B cell (primary cell): Measurements from ENCODE around the gene CFAP61. TPM values are rescaled to one million over a fixed set of nuclear protein-coding genes. Genes with fewer than 3 reads are reported as not detected.

ENCODE experiments used
- ATAC-seq: fragments of 200-7000 bp; cut with Tn5 transposase; one replicate; pipeline ENCODE4 v1.10.0; 2021; ENCODE audit warnings: low read depth, mild to moderate bottlenecking, moderate number of reproducible peaks, moderate library complexity
- CTCF ChIA-PET: fragments of 350-600 bp; sonication (Branson Sonifier 250); formaldehyde crosslinking; loops from one replicate; lab custom pipeline; 2021; ENCODE audit warnings: antibody characterized with exemption, inconsistent platforms; lab: Charles Lee
- POLR2A ChIA-PET: fragments of 350-600 bp; sonication (Branson Sonifier 250); formaldehyde crosslinking; loops from one replicate; lab custom pipeline; 2021; ENCODE audit warnings: antibody characterized with exemption; lab: Charles Lee
- DNase-seq: peaks from one replicate; pipeline ENCODE4 v3.0.0; 2013
- H2AFZ ChIP-seq: 2 replicates; pipeline ENCODE4 v1.6.1; 2012; ENCODE audit warnings: mild to moderate bottlenecking, low read depth, low read length; ENCODE audit not compliant: insufficient read depth, poor library complexity, severe bottlenecking
- H3K27ac ChIP-seq, 2 donors: 1 replicate in 1 of 2; 2 replicates in 1 of 2; pipeline ENCODE4 v1.5.1; 2012 to 2013; ENCODE audit warnings: low read length in 2 of 2, mild to moderate bottlenecking in 2 of 2, moderate library complexity in 1 of 2
- H3K27me3 ChIP-seq, 4 experiments: fragments of 200-600 bp in 1 of 4; sonication (generic) in 1 of 4; replicated peaks in 1 of 4; 1 replicate in 2 of 4; 2 replicates in 2 of 4; pipeline versions ENCODE4 v1.6.1 to v1.7.0; 2013 to 2016; ENCODE audit warnings: low read length in 3 of 4, mild to moderate bottlenecking in 2 of 4, mixed read lengths in 1 of 4, moderate library complexity in 1 of 4; ENCODE audit not compliant: insufficient read depth in 4 of 4, control insufficient read depth in 3 of 4; ENCODE audit errors: control extremely low read depth in 1 of 4
- H3K36me3 ChIP-seq, 2 experiments: replicated peaks in 1 of 2; 1 replicate in 1 of 2; 2 replicates in 1 of 2; pipeline versions ENCODE4 v1.6.1 to v1.7.1; 2013; ENCODE audit warnings: low read length in 1 of 2; ENCODE audit not compliant: insufficient read depth in 2 of 2, control insufficient read depth in 1 of 2; ENCODE audit errors: control extremely low read depth in 1 of 2, extremely low read depth in 1 of 2
- H3K4me1 ChIP-seq, 2 donors: fragments of 200-600 bp in 1 of 2; sonication (generic) in 1 of 2; 1 replicate in 1 of 2; 2 replicates in 1 of 2; pipeline versions ENCODE4 v1.5.1 to v1.6.1; 2013 to 2017; ENCODE audit warnings: low read length in 2 of 2; ENCODE audit not compliant: control insufficient read depth in 2 of 2, insufficient read depth in 2 of 2
- H3K4me2 ChIP-seq: replicated peaks from 2 replicates; pipeline ENCODE3; 2012; ENCODE audit warnings: mild to moderate bottlenecking, low read depth, low read length; ENCODE audit not compliant: poor library complexity, severe bottlenecking
- H3K4me3 ChIP-seq, 5 experiments: fragments of 200-600 bp in 1 of 5; sonication (generic) in 1 of 5; 1 replicate in 3 of 5; 2 replicates in 2 of 5; pipeline versions ENCODE4 v1.5.1 to v1.7.0; 2011 to 2016; ENCODE audit warnings: low read length in 4 of 5, mild to moderate bottlenecking in 4 of 5, low read depth in 2 of 5, control low read depth in 1 of 5, moderate library complexity in 1 of 5; ENCODE audit not compliant: insufficient read depth in 1 of 5; ENCODE audit errors: control extremely low read depth in 1 of 5, extremely low read depth in 1 of 5
- H3K79me2 ChIP-seq: fragments of 200-600 bp; sonication (generic); one replicate; pipeline ENCODE4 v1.6.0; 2016; ENCODE audit warnings: low read length; ENCODE audit not compliant: control insufficient read depth, insufficient read depth
- H3K9ac ChIP-seq: fragments of 200-600 bp; sonication (generic); 2 replicates; pipeline ENCODE4 v1.6.1; 2017; ENCODE audit warnings: mild to moderate bottlenecking, low read length, moderate library complexity
- H3K9me3 ChIP-seq, 3 donors: one replicate each; pipeline versions ENCODE4 v1.6.1 to v1.7.1; 2013; ENCODE audit warnings: low read length in 2 of 3; ENCODE audit not compliant: control insufficient read depth in 2 of 3, insufficient read depth in 1 of 3; ENCODE audit errors: control extremely low read depth in 1 of 3
- H4K20me1 ChIP-seq: 2 replicates; pipeline ENCODE4 v1.6.0; 2012; ENCODE audit warnings: mild to moderate bottlenecking, low read length; ENCODE audit not compliant: insufficient read depth, control insufficient read depth, poor library complexity, severe bottlenecking
- H3K27ac Mint-ChIP-seq: one replicate; pipeline ENCODE4 v1.8.0; 2021; ENCODE audit warnings: mixed read lengths
- H3K27me3 Mint-ChIP-seq: one replicate; pipeline ENCODE4 v1.8.0; 2021; ENCODE audit warnings: mixed read lengths
- H3K4me1 Mint-ChIP-seq: one replicate; pipeline ENCODE4 v1.8.0; 2021; ENCODE audit warnings: mixed read lengths
- H3K4me3 Mint-ChIP-seq: one replicate; pipeline ENCODE4 v1.8.0; 2021; ENCODE audit warnings: mixed read lengths
- H3K9me3 Mint-ChIP-seq: one replicate; pipeline ENCODE4 v1.8.0; 2022; ENCODE audit warnings: mixed read lengths; ENCODE audit not compliant: insufficient read depth
- CTCF ChIP-seq: fragments of 200-600 bp; IDR thresholded peaks from one replicate; pipeline ENCODE4 v1.8.0; 2022; ENCODE audit warnings: antibody characterized with exemption, mild to moderate bottlenecking
- EZH2 ChIP-seq: IDR thresholded peaks from 2 replicates; pipeline ENCODE4 v1.6.1; 2012; ENCODE audit warnings: borderline replicate concordance, low read depth, mild to moderate bottlenecking, moderate library complexity, low read length; ENCODE audit not compliant: insufficient read depth, poor library complexity, severe bottlenecking
- WGBS: methylation state at CpG from one replicate; pipeline ENCODE4 v1.1.5; 2013; ENCODE audit warnings: missing lambda C conversion rate; ENCODE audit not compliant: insufficient coverage; 5-methylcytosine and 5-hydroxymethylcytosine counted together
- intact Hi-C: fragments of 100-400 bp; cut with micrococcal nuclease; formaldehyde crosslinking; loops from one replicate; pipeline ENCODE4 v1.10.0; 2022
- polyA plus RNA-seq: library from polyadenylated mRNA; depleted of rRNA; stranded (reverse); fragments of >200 nt; gene quantifications from 2 replicates; pipeline ENCODE4 v1.2.3, GENCODE V29; 2012
- total RNA-seq, 2 donors: library from RNA; stranded (reverse); fragments of 120-200 nt in 1 of 2; gene quantifications; 1 replicate in 1 of 2; 2 replicates in 1 of 2; pipeline versions ENCODE4 v1.2.3 to v1.2.4, GENCODE V29; 2013 to 2022

CFAP61 gene
- total and polyA plus RNA-seq, 2 donors (not counting 1 experiment from before 2014, with no cell fraction given): not detected

GRCh38 chr20:20229595-20229994 lies 177.3 kb downstream of the CFAP61 start:
- POLR2A ChIA-PET: no interaction called here
- Mint-ChIP-seq H3K4me1 (no peaks in the 10 kb centered on the region), H3K4me3 (no peak overlapping the region), H3K9me3 (peaks cover 2% of the 10 kb centered on the region), H3K27me3 (peaks cover 2% of the 10 kb centered on the region), H3K27ac (no peak overlapping the region)
- no peaks in the 10 kb centered on the region for H3K9me3 ChIP-seq
- no peak overlapping the region for H2AFZ ChIP-seq
- CTCF ChIA-PET: interaction anchor here (1.2 to 1.4 kb wide), 2 partner anchors 9 to 11 kb away, joined by 5 read pairs; no protein-coding TSS in a partner anchor
- no peak for TF ChIP-seq CTCF
- no peak for TF ChIP-seq EZH2
- DNase-seq (no peak), ATAC-seq (no peak)
- 92% methylated on average over 2 of the region's 5 CpGs for WGBS
- no peak overlapping the region for H3K9ac ChIP-seq
- no peaks in the 10 kb centered on the region for H3K79me2 ChIP-seq
- intact Hi-C loops: no loop called here
- H3K27ac ChIP-seq: no peak overlapping the region
- no peaks in the 10 kb centered on the region for H4K20me1 ChIP-seq
- H3K4me1 ChIP-seq: no peaks in the 10 kb centered on the region
- H3K4me2 ChIP-seq: no peak overlapping the region
- H3K27me3 ChIP-seq: peaks cover 0 to 2% (median 0%) of the 10 kb centered on the region in 4 experiments
- no peak overlapping the region for H3K4me3 ChIP-seq
- H3K36me3 ChIP-seq: no peaks in the 10 kb centered on the region

GRCh38 chr20:20230741-20231140 lies 178.4 kb downstream of the CFAP61 start:
- TF ChIP-seq EZH2 (no peak), CTCF (no peak)
- 87% methylated on average over 6 of the region's 6 CpGs for WGBS

More at GRCh38 chr20:20230741-20231140, 178.4 kb downstream of the CFAP61 start:
- no peaks in the 10 kb centered on the region for H3K36me3 ChIP-seq
- Mint-ChIP-seq H3K27me3 (peaks cover 2% of the 10 kb centered on the region), H3K27ac (no peak overlapping the region), H3K4me1 (no peaks in the 10 kb centered on the region), H3K9me3 (peaks cover 2% of the 10 kb centered on the region), H3K4me3 (no peak overlapping the region)
- H3K79me2 ChIP-seq: no peaks in the 10 kb centered on the region
- CTCF ChIA-PET: no interaction called here
- POLR2A ChIA-PET: no interaction called here
- intact Hi-C loops: no loop called here
- H3K9me3 ChIP-seq: no peaks in the 10 kb centered on the region
- no peak overlapping the region for H2AFZ ChIP-seq
- no peaks in the 10 kb centered on the region for H4K20me1 ChIP-seq
- no peak overlapping the region for H3K27ac ChIP-seq
- peaks cover 0 to 2% (median 0%) of the 10 kb centered on the region in 4 experiments for H3K27me3 ChIP-seq
- no peak overlapping the region for H3K4me3 ChIP-seq
- DNase-seq: no peak
- H3K9ac ChIP-seq: no peak overlapping the region
- no peaks in the 10 kb centered on the region for H3K4me1 ChIP-seq
- ATAC-seq: no peak
- no peak overlapping the region for H3K4me2 ChIP-seq
